Activated CD8-positive, alpha-beta memory T cell treated with anti-CD3 and anti-CD28 coated beads for 4 hours (primary cell): ENCODE measurements around the gene GORASP2.
A peak's percentile ranks its signal among the peaks of the same experiment; 100 is the strongest.

ENCODE experiments used
- DNase-seq, 2 donors: peaks; one replicate each; pipeline ENCODE4 v3.0.0-alpha.2; 2020; ENCODE audit warnings: low read depth in 2 of 2

Gene GORASP2

GRCh38 chr2:170965446-170966225 lies 36.6 kb downstream of the GORASP2 start:
- DNase-seq, result no peak

DNA sequence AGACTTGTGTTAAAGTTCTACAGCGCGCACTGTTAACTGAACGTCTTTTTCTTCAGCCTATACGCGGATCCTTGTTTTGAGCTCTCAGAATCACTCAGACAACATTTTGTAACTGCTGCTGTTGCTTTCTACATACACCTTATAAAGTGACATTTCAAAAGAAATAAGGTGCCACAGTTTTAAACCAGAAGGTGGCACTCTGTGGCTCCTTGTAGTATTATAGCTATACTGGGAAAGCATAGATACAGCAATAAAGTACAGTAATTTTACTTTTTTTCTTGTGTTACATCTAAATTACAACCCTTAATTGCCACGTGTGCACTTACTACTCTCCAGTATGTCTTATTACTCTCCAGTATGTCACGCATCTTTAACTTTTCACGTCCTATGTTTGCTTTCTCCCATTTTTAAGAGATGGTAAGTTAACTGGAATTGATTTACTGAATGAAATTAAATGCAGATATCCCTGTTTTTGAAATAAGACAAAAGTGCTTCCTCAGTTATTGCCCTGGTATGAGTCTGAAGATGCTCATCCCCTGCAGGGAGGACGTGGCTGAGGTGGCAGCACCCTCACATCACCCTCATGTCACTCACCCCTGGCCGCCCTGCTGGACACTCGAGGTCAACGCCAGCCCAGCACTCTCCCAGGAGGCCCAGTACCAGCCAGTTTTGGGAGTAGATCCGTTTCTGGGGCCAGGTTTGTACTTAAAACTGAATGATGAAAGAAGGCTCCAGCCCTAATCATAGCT lies 37.8 kb downstream of the GORASP2 start:
- no peak for DNase-seq

GRCh38 chr2:170967553-170967952 lies 38.5 kb downstream of the GORASP2 start:
- no peak for DNase-seq

GRCh38 chr2:170968205-170969003 lies 39.4 kb downstream of the GORASP2 start:
- no peak for DNase-seq

- no peak for DNase-seq
These were observed 40.0 kb downstream of the GORASP2 start for GRCh38 chr2:170969030-170969429.

GRCh38 chr2:170969872-170970496 lies 40.9 kb downstream of the GORASP2 start:
- DNase-seq, result no peak

GRCh38 chr2:170971071-170971470 lies 42.0 kb downstream of the GORASP2 start:
- no peak for DNase-seq

- DNase-seq, result no peak
These were observed 43.5 kb downstream of the GORASP2 start for GRCh38 chr2:170972296-170973224.

DNA sequence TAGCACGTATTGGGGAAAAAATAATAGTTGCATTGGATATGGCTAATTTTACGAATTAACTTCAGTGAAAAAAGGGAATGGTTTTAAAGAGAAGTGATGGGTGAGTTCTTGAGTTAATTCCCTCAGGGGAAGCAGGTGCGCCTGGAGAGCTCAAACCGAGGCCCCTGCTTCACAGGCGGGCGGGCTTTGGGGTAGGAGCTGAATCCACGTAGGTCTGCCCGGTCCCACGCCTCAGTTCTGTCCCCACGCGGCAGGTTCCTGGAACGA lies 44.1 kb downstream of the GORASP2 start:
- DNase-seq, result no peak

- peak; percentile 76 to 77 for DNase-seq
These were observed 44.6 kb downstream of the GORASP2 start for GRCh38 chr2:170973492-170974303.

DNA sequence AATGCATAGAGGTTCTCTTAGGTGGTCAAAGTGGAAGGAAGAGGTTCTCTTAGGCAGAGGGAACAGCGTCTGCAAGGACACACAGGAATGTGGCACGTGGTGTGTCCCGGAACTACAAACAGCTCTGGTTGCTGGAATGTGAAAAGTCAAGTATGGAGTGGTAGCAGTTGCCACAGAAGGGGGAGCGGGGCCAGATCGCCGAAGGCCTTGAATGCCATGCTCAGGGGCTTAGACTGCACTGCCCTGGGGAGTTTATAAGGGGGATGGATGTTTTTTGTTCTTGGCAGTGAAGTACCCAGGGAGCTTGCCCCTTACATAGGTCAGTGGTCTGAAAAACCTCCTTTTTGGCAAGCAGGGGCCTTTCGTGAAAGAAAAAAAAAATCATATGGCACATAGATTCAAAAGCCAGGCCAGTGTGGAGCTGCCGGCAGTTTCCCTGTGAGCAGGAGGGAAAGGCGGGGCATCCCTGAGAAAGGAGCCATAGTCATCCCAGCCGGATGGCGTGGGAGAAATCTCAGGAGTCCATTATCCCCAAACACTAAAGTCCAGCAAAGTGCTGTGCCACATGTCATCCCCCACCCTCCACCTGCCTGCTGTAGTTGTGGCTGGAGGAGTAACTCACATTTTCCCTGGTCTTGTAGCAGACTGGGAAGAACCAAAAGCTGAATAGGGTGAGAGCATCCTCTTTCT lies 45.4 kb downstream of the GORASP2 start:
- DNase-seq, result no peak

GRCh38 chr2:170975127-170975942 lies 46.3 kb downstream of the GORASP2 start:
- no peak for DNase-seq

- no peak for DNase-seq
These were observed 46.9 kb downstream of the GORASP2 start for GRCh38 chr2:170975943-170976270.

GRCh38 chr2:170984079-170984478 lies 55.0 kb downstream of the GORASP2 start:
- DNase-seq, result no peak

- DNase-seq, result no peak
These were observed 56.4 kb downstream of the GORASP2 start for GRCh38 chr2:170985407-170985806.

DNA sequence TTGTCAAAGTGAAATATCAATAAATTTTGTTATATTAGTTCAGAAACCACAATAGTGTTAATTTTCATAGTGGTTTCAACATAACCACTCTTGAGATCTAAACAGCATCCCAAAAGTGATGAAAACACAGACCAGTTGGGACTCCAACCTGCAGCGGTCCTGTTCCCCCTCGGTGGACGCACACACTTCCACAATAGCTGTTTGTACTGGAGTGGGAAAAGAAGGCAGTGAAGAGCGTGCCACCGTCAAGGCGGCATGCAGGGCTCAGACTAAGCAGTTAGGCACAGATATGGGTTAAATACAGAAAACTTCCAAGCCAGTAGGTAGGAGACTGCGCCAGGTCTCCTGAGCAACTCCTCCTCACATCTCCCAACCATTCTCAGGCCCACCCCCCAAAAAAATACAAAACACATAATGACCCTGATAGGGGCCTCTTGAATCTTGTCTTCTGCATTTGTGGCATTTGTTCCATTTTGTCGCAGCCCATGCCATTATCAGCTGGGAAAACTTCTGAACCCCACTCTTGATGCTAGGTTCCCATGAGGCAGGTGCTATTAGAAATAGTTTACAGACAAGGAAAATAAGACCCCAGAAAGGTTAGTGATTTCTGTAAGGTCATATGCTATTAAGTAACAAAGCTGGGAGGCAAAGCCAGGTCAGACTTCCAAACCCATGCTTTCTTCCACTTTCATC lies 57.7 kb downstream of the GORASP2 start:
- DNase-seq, result no peak

DNA sequence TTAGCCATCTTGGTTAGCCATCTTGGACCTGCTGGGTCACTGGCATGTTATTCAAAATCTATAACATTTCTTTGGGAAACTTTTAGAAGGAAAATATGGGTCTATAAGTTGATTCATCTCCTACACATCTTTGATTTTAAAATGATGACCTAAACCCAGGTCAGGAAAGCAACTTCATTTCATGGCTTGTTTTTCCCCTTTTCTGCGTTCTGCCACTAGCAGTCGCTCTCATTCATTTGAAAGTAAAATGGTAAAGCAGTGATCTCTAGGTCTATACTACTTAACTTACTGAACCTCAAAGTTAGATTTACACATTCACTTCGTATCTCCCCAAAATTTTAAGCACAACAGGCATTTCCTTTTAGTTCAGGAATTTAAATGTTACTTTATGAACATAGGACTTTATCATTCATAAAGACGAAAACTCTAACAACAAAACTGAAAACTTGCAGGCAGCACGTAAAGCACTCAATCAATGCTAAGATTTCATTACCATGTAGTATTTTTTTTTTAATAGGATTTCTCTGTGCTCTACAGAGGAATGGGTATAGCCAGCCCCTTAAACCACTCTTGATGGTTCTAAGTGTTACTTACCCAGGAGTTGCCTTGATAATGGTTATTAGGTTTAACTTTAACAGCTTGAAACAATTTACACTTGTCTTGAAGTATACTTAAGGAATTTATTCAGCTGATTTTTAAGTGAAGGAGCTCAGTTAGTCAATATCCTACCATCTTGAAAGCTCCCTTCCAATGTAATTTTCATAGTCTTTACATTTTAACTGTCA lies 62.5 kb downstream of the GORASP2 start:
- DNase-seq, result no peak
